Activated T-helper 17 cell treated with anti-CD3 and anti-CD28 coated beads, Interleukin-2, amount 50 U/mL, for 72 hours (primary cell): Measurements from ENCODE around the gene ACYP1. TPM values are rescaled to one million over a fixed set of nuclear protein-coding genes. Genes with fewer than 3 reads are reported as not detected.

ENCODE experiments used
- ATAC-seq: fragments of 150-1000 bp; cut with Tn5 transposase; replicated peaks from 2 replicates; pipeline ENCODE4 v1.10.0; 2021; ENCODE audit warnings: mild to moderate bottlenecking, moderate library complexity
- H3K27ac Mint-ChIP-seq: one replicate; pipeline ENCODE4 v1.8.0; 2022; ENCODE audit warnings: mixed read lengths
- H3K27me3 Mint-ChIP-seq: one replicate; pipeline ENCODE4 v1.8.0; 2022; ENCODE audit warnings: mixed read lengths
- H3K36me3 Mint-ChIP-seq: one replicate; pipeline ENCODE4 v1.8.0; 2022; ENCODE audit warnings: low read depth, mild to moderate bottlenecking, mixed read lengths
- H3K4me1 Mint-ChIP-seq: one replicate; pipeline ENCODE4 v1.8.0; 2022; ENCODE audit warnings: mixed read lengths
- H3K4me3 Mint-ChIP-seq: one replicate; pipeline ENCODE4 v1.8.0; 2022; ENCODE audit warnings: mild to moderate bottlenecking, mixed read lengths
- H3K9me3 Mint-ChIP-seq: one replicate; pipeline ENCODE4 v1.8.0; 2022; ENCODE audit warnings: mixed read lengths
- total RNA-seq, 2 donors: library from RNA; stranded (reverse); gene quantifications; one replicate each; pipeline ENCODE4 v1.2.3, GENCODE V29; 2022

The ACYP1 gene
- total RNA-seq, 2 donors from 2014 or later, result 43.4 to 52.8 TPM

DNA sequence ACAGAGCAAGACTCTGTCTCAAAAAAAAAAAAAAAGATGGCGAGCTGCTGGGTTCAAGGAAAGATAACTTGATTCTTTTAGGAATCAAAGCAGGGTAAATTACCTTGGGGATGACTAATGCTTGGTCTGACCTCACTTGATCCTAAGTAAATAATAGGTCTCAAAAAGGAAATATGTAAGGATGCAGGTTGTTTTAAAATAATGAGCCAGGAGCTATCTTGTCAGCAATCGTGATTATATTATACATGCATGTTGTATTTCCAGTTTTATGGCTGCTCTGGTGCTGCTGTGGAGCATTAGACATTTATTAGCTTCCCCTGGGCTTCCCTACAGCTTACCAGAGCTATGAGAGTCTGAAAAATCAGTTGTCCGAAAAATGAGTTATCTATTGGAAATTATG lies 58.5 kb downstream of the ACYP1 start:
- Mint-ChIP-seq H3K4me3 (no peak overlapping the region), H3K9me3 (no peaks in the 10 kb centered on the region), H3K27me3 (no peaks in the 10 kb centered on the region), H3K4me1 (peaks cover 20% of the 10 kb centered on the region), H3K27ac (peak overlapping the region; percentile 99), H3K36me3 (peaks cover 78% of the 10 kb centered on the region)
- no peak for ATAC-seq

DNA sequence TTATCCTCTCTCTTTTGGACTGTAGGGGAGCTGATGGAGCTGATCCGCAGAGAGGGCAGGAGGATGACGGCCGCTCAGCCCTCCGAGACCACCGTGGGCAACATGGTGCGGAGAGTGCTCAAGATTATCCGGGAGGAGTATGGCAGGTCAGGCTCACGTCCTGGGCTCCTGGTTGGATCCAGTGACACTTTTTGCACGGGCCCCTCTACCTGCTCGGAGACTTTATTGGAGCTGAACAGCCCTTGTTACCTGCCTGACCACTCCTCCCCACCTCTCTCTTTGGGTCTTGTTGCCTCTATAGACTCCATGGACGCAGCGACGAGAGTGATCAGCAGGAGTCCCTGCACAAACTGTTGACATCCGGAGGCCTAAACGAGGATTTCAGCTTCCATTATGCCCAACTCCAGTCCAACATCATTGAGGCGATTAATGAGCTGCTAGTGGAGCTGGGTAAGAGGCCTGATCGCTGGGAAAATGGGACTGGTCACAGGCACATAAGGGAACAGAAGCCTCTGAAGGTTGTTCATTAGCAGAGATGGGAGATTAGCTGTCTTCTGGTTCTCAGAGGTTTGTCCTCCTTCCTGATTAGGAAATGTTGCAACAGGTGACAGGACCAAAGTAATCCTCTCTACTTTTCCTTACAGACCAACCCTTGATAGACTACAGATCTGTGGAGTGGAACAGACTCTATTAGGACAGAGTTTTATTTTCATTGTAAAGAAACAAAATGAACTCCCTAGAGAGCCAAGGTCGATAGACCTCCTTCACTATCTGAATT lies 60.4 kb downstream of the ACYP1 start:
- ATAC-seq, result no peak
- Mint-ChIP-seq H3K27me3 (no peaks in the 10 kb centered on the region), H3K27ac (peak overlapping the region; percentile 99), H3K4me1 (peaks cover 20% of the 10 kb centered on the region), H3K9me3 (no peaks in the 10 kb centered on the region), H3K4me3 (peak overlapping the region; percentile 96), H3K36me3 (peaks cover 59% of the 10 kb centered on the region)

Other genes starting within 250 kb of the ACYP1 start
- under 1 TPM; 0.71 TPM for gene PROX2, start 187.9 kb downstream of the ACYP1 start, total RNA-seq
- 100 to 1,000 TPM; 102 to 132 TPM for gene DLST, start 182.1 kb downstream of the ACYP1 start, total RNA-seq
- gene RPS6KL1, start 140.8 kb downstream of the ACYP1 start, total RNA-seq, result 1 to 10 TPM in 1 of 2 donors, under 1 TPM in 1; 0.79 to 3.2 TPM
- gene PGF, start 108.4 kb downstream of the ACYP1 start, total RNA-seq, result under 1 TPM; 0.40 to 0.48 TPM
- gene EIF2B2, start 61.1 kb downstream of the ACYP1 start, total RNA-seq, result 10 to 100 TPM; 27.4 to 44.3 TPM
- 10 to 100 TPM; 31.4 to 46.7 TPM for gene MLH3, start 12.6 kb downstream of the ACYP1 start, total RNA-seq
- 1 to 10 TPM; 2.2 to 3.7 TPM for gene ZC2HC1C, start 5.6 kb upstream of the ACYP1 start, total RNA-seq
- gene NEK9, start 63.0 kb upstream of the ACYP1 start, total RNA-seq, result 10 to 100 TPM; 49.4 to 52.4 TPM
- gene TMED10, start 112.6 kb upstream of the ACYP1 start, total RNA-seq, result 100 to 1,000 TPM; 142 to 179 TPM
- gene FOS, start 214.8 kb upstream of the ACYP1 start, total RNA-seq, result 10 to 100 TPM; 31.7 to 86.3 TPM